Kidney (tissue), 14 donors: Measurements from ENCODE around the gene LMNB1. TPM values are rescaled to one million over a fixed set of nuclear protein-coding genes. Genes with fewer than 3 reads are reported as not detected.

ENCODE experiments used
- DNase-seq, 5 donors: peaks; one replicate each; pipeline ENCODE4 v3.0.0-alpha.2; 2013 to 2020
- FAIRE-seq: peaks from 2 replicates; lab custom pipeline; 2012; peaks lifted over from hg19 to GRCh38; lab: Jason Lieb, UNC
- H3K27ac ChIP-seq, 2 donors: one replicate each; pipeline ENCODE4 v1.7.0; 2013; ENCODE audit warnings: low read depth in 2 of 2, low read length in 2 of 2, inconsistent platforms in 1 of 2
- H3K27me3 ChIP-seq: one replicate; pipeline ENCODE4 v1.7.1; 2013; ENCODE audit warnings: low read length, inconsistent platforms; ENCODE audit not compliant: control insufficient read depth, insufficient read depth
- H3K36me3 ChIP-seq, 3 donors: one replicate each; pipeline versions ENCODE4 v1.7.0 to v1.7.1; 2013; ENCODE audit warnings: low read length in 3 of 3, control low read depth in 1 of 3, inconsistent platforms in 1 of 3; ENCODE audit not compliant: insufficient read depth in 3 of 3, control insufficient read depth in 2 of 3
- H3K4me1 ChIP-seq, 3 donors: one replicate each; pipeline versions ENCODE4 v1.7.0 to v1.7.1; 2013; ENCODE audit warnings: low read length in 3 of 3, inconsistent platforms in 1 of 3, low read depth in 1 of 3; ENCODE audit not compliant: control insufficient read depth in 2 of 3, insufficient read depth in 2 of 3
- H3K4me3 ChIP-seq, 3 donors: one replicate each; pipeline versions ENCODE4 v1.7.0 to v1.8.1; 2013; ENCODE audit warnings: low read length in 3 of 3, control low read depth in 1 of 3, inconsistent platforms in 1 of 3
- H3K9ac ChIP-seq, 3 donors: one replicate each; pipeline versions ENCODE4 v1.7.0 to v1.7.1; 2013; ENCODE audit warnings: low read length in 3 of 3, control low read depth in 1 of 3, inconsistent platforms in 1 of 3
- H3K9me3 ChIP-seq, 3 donors: one replicate each; pipeline versions ENCODE4 v1.7.0 to v1.7.1; 2013; ENCODE audit warnings: low read length in 3 of 3, control low read depth in 1 of 3, inconsistent platforms in 1 of 3; ENCODE audit not compliant: control insufficient read depth in 2 of 3, insufficient read depth in 1 of 3
- CTCF ChIP-seq: IDR thresholded peaks from 3 replicates; pipeline ENCODE4 v1.5.1; 2012; ENCODE audit warnings: mild to moderate bottlenecking, moderate library complexity, borderline replicate concordance; ENCODE audit not compliant: insufficient read depth; ENCODE audit errors: extremely low read depth
- intact Hi-C: fragments of 100-400 bp; cut with DNase I; formaldehyde crosslinking; loops from one replicate; pipeline ENCODE4 v1.11.1; 2022
- polyA plus RNA-seq: library from polyadenylated mRNA; stranded (reverse); fragments of 350-450 nt; fragmentation: Illumina TruSeq; extraction: RNeasy Lipid Tissue Mini Kit (QIAGEN cat#74804); gene quantifications from one replicate; pipeline ENCODE4 v1.2.3, GENCODE V29; 2014; ENCODE audit warnings: low read depth, low replicate concordance; ENCODE audit not compliant: insufficient read depth
- total RNA-seq: library from RNA; stranded (reverse); fragmentation: NEBNext Ultra II Directional; extraction: Animal tissue kit (Norgen Biotek cat#: 25700); gene quantifications from one replicate; pipeline ENCODE4 v1.2.1, GENCODE V29; 2021
- donor health status: control.
- donor health status: control.
- donor health status: control.
- donor health status: control.
- donor health status: control.
- donor health status: DM: yes; HTN: yes; CAD: no.
- donor health status: Normal renal cell carcinoma (clear cell type).

The LMNB1 gene
- total and polyA plus RNA-seq, 2 donors from 2014 or later = 1.7 to 10.3 TPM

GRCh38 chr5:126858441-126858840, 81.5 kb downstream of the LMNB1 start:
- H3K9ac ChIP-seq = no peak overlapping the region
- no peak overlapping the region for H3K27ac ChIP-seq
- H3K4me3 ChIP-seq = no peak overlapping the region
- no peaks in the 10 kb centered on the region for H3K27me3 ChIP-seq
- H3K9me3 ChIP-seq = no peaks in the 10 kb centered on the region
- H3K36me3 ChIP-seq = no peaks in the 10 kb centered on the region
- no peak for TF ChIP-seq CTCF
- no peaks in the 10 kb centered on the region for H3K4me1 ChIP-seq
- intact Hi-C loops = no loop called here
- DNase-seq = peak in 1 of 5 donors; percentile 32
- no peak for FAIRE-seq

- Histone ChIP-seq H3K9ac (no peak overlapping the region), H3K4me1 (peaks cover 0 to under 1% (median 0%) of the 10 kb centered on the region in 3 donors), H3K9me3 (no peaks in the 10 kb centered on the region), H3K27me3 (no peaks in the 10 kb centered on the region), H3K36me3 (no peaks in the 10 kb centered on the region), H3K4me3 (no peak overlapping the region), H3K27ac (no peak overlapping the region)
- no peak for FAIRE-seq
- intact Hi-C loops = no loop called here
- DNase-seq = no peak
- no peak for TF ChIP-seq CTCF
Observed at GRCh38 chr5:126863402-126863801, 86.5 kb downstream of the LMNB1 start.

GRCh38 chr5:126864042-126864688, 87.2 kb downstream of the LMNB1 start:
- no peak for FAIRE-seq
- intact Hi-C loops = no loop called here
- DNase-seq = no peak
- no peaks in the 10 kb centered on the region for H3K36me3 ChIP-seq
- H3K9me3 ChIP-seq = no peaks in the 10 kb centered on the region
- peaks cover 0 to 5% (median 0%) of the 10 kb centered on the region in 3 donors for H3K4me1 ChIP-seq
- no peak overlapping the region for H3K9ac ChIP-seq
- H3K27ac ChIP-seq = no peak overlapping the region
- TF ChIP-seq CTCF = no peak
- no peaks in the 10 kb centered on the region for H3K27me3 ChIP-seq
- no peak overlapping the region for H3K4me3 ChIP-seq
